Suprapubic skin (tissue), 4 donors: ENCODE results near the gene REV3L. TPM values are rescaled to one million over a fixed set of nuclear protein-coding genes. Genes with fewer than 3 reads are reported as not detected.
A peak's percentile ranks its signal among the peaks of the same experiment; 100 is the strongest.

Experiments
- DNase-seq, 2 donors: peaks; one replicate each; pipeline ENCODE4 v3.0.0-alpha.2; 2019; ENCODE audit warnings: low spot score in 2 of 2
- H3K27ac ChIP-seq: fragments of 200-600 bp; sonication (generic); one replicate; pipeline ENCODE4 v1.5.1; 2019
- H3K27me3 ChIP-seq: fragments of 200-600 bp; sonication (generic); one replicate; pipeline ENCODE4 v1.5.1; 2019
- H3K36me3 ChIP-seq: fragments of 200-600 bp; sonication (generic); one replicate; pipeline ENCODE4 v1.5.1; 2019
- H3K4me1 ChIP-seq: fragments of 200-600 bp; sonication (generic); one replicate; pipeline ENCODE4 v1.5.1; 2019
- H3K4me3 ChIP-seq: fragments of 200-600 bp; sonication (generic); one replicate; pipeline ENCODE4 v1.5.1; 2019; ENCODE audit warnings: mild to moderate bottlenecking
- H3K9me3 ChIP-seq: fragments of 200-600 bp; sonication (generic); one replicate; pipeline ENCODE4 v1.5.1; 2019
- EP300 ChIP-seq: sonication (generic); formaldehyde crosslinking; IDR thresholded peaks from one replicate; pipeline ENCODE4 v1.6.1; 2017; ENCODE audit warnings: antibody characterized with exemption
- POLR2A ChIP-seq, 2 donors: fragments of 450-650 bp; IDR thresholded peaks; one replicate each; pipeline ENCODE4 v1.6.1; 2017; ENCODE audit warnings: antibody characterized with exemption in 2 of 2, mild to moderate bottlenecking in 2 of 2, moderate library complexity in 2 of 2
- POLR2AphosphoS5 ChIP-seq, 3 donors: sonication (generic); formaldehyde crosslinking; IDR thresholded peaks; one replicate each; pipeline ENCODE4 v1.6.1; 2017; ENCODE audit warnings: antibody characterized with exemption in 3 of 3
- WGBS: methylation state at CpG from one replicate; pipeline ENCODE4 v1.1.5; 2018; 5-methylcytosine and 5-hydroxymethylcytosine counted together
- total RNA-seq, 4 donors: library from RNA; depleted of rRNA; stranded (reverse); fragments of >200 nt; gene quantifications; one replicate each; pipeline ENCODE4 v1.1.0, GENCODE V29; 2016
- TF ChIP-seq, protein P1 (sequence below), 2 donors: fragments of 200-600 bp in 1 of 2; fragments of 450-650 bp in 1 of 2; sonication (generic) in 1 of 2; IDR thresholded peaks; one replicate each; pipeline ENCODE4 v1.5.1; 2016 to 2019; ENCODE audit warnings: antibody characterized with exemption in 2 of 2, mild to moderate bottlenecking in 1 of 2, moderate library complexity in 1 of 2

Gene REV3L, protein sequence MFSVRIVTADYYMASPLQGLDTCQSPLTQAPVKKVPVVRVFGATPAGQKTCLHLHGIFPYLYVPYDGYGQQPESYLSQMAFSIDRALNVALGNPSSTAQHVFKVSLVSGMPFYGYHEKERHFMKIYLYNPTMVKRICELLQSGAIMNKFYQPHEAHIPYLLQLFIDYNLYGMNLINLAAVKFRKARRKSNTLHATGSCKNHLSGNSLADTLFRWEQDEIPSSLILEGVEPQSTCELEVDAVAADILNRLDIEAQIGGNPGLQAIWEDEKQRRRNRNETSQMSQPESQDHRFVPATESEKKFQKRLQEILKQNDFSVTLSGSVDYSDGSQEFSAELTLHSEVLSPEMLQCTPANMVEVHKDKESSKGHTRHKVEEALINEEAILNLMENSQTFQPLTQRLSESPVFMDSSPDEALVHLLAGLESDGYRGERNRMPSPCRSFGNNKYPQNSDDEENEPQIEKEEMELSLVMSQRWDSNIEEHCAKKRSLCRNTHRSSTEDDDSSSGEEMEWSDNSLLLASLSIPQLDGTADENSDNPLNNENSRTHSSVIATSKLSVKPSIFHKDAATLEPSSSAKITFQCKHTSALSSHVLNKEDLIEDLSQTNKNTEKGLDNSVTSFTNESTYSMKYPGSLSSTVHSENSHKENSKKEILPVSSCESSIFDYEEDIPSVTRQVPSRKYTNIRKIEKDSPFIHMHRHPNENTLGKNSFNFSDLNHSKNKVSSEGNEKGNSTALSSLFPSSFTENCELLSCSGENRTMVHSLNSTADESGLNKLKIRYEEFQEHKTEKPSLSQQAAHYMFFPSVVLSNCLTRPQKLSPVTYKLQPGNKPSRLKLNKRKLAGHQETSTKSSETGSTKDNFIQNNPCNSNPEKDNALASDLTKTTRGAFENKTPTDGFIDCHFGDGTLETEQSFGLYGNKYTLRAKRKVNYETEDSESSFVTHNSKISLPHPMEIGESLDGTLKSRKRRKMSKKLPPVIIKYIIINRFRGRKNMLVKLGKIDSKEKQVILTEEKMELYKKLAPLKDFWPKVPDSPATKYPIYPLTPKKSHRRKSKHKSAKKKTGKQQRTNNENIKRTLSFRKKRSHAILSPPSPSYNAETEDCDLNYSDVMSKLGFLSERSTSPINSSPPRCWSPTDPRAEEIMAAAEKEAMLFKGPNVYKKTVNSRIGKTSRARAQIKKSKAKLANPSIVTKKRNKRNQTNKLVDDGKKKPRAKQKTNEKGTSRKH (N-terminal part only)
- 10 to 100 TPM; 15.7 to 47.5 (median 21.5) TPM for total RNA-seq

DNA sequence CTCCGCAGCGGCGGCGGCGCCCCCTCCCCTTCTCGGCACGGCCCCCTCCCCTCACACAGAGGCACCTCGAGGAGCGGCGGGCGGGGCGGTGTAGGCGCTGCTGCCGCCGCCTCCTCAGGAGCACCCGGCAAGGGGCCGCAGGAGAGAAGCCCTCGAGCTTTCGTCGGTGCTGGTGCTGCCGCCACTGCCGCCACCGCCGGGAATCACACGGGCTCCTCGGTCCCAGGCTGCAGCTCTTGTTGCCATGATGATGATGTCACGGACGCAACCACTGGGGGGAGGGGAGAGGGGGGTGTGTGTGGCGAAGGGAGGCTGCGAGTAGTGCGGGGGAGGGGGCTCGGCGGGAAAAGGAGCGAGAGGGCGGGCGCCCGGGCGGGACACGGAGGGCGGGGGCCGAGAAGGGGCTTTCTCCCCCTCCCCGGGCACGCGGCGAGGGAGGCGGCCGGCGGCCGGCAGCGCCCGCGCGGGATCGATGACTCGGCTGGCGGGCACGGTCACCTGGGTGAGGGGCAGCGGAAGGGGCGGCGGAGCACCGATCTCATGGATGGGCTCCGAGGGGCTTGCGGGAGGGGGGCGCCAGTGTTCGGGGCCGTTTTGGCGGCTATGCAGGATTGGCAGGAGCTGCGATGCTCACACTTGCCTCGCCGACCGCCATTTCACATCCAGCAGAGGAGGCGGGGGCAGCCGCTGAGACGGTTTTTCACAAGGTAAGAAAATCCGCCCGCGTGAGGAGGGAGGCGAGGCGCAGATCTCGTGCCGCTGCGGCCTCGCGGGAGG, at the start of gene REV3L:
TSS of gene REV3L (minus strand) at position 260 of the 777 bp plus-strand sequence. CDS start 330 bp downstream, outside the sequence.
- WGBS = no CpG with 5 or more reads among the region's 84 CpGs
- Histone ChIP-seq H3K4me3 (peak within 1 kb of the TSS; percentile 85), H3K27me3 (no peaks in the 10 kb centered on the region), H3K36me3 (no peaks in the 10 kb centered on the region), H3K27ac (peak within 1 kb of the TSS; percentile 99), H3K9me3 (no peaks in the 10 kb centered on the region), H3K4me1 (peaks cover 31% of the 10 kb centered on the region)
- TF ChIP-seq POLR2AphosphoS5 (IDR thresholded peaks at IDR 0.05) = peak in 2 of 3 donors; percentile 63 to 64
- TF ChIP-seq POLR2A (IDR thresholded peaks at IDR 0.05) = peak; percentile 24 to 72
- TF ChIP-seq, protein P1, sequence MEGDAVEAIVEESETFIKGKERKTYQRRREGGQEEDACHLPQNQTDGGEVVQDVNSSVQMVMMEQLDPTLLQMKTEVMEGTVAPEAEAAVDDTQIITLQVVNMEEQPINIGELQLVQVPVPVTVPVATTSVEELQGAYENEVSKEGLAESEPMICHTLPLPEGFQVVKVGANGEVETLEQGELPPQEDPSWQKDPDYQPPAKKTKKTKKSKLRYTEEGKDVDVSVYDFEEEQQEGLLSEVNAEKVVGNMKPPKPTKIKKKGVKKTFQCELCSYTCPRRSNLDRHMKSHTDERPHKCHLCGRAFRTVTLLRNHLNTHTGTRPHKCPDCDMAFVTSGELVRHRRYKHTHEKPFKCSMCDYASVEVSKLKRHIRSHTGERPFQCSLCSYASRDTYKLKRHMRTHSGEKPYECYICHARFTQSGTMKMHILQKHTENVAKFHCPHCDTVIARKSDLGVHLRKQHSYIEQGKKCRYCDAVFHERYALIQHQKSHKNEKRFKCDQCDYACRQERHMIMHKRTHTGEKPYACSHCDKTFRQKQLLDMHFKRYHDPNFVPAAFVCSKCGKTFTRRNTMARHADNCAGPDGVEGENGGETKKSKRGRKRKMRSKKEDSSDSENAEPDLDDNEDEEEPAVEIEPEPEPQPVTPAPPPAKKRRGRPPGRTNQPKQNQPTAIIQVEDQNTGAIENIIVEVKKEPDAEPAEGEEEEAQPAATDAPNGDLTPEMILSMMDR (IDR thresholded peaks at IDR 0.05) = no peak
- DNase-seq = peak; percentile 93 to 96

DNA sequence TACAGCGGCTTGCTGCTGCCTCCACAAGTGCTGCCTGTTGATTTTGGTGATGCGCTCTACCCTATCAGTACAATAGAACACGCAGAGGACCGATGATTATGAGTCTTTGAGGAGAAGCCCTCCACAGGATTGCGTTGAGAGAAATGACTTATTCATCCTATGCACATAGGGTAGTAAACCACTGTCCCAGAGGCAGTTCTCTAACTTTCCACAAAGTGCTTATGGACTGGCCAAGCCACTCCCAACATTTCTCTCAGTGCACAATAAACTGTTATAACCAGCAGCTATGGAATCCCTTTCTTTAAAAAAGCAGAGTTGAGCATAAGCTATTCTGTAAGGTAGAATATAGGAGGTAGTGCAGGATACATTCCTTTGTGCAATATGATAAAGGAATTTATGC, 48.2 kb upstream of the REV3L start:
- H3K36me3 ChIP-seq = no peaks in the 10 kb centered on the region
- no peak for DNase-seq
- no peak overlapping the region for H3K4me3 ChIP-seq
- 95% methylated on average over 5 of the region's 5 CpGs for WGBS
- no peaks in the 10 kb centered on the region for H3K9me3 ChIP-seq
- H3K4me1 ChIP-seq = no peaks in the 10 kb centered on the region
- no peak overlapping the region for H3K27ac ChIP-seq
- TF ChIP-seq POLR2A (IDR thresholded peaks at IDR 0.05) (no peak), POLR2AphosphoS5 (IDR thresholded peaks at IDR 0.05) (no peak), EP300 (no peak)
- TF ChIP-seq, protein P1 (IDR thresholded peaks at IDR 0.05) = no peak
- H3K27me3 ChIP-seq = no peaks in the 10 kb centered on the region

DNA sequence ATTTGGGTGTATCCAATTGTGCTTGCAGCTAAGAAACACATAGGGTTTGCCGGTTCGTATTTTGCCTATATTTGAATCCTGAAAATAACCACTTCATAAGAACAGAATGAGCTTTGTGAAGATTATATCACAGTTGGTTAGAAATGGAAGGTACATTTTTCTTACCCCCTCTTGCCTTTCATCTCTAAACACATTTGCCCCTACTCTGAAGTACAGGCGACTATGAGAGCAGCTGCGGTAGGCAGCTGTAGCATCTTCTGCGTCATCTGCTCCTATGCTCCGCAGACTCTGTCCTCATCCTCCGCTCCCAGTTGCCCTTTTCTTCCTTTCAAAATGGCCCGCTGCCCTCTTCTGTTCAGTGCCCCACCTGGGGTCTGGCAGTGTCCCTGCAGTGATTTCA, 47.6 kb upstream of the REV3L start:
- Histone ChIP-seq H3K9me3 (no peaks in the 10 kb centered on the region), H3K4me3 (no peak overlapping the region), H3K4me1 (no peaks in the 10 kb centered on the region), H3K27ac (no peak overlapping the region), H3K36me3 (no peaks in the 10 kb centered on the region), H3K27me3 (no peaks in the 10 kb centered on the region)
- DNase-seq = no peak
- WGBS = 99% methylated on average over 8 of the region's 8 CpGs
- TF ChIP-seq POLR2AphosphoS5 (IDR thresholded peaks at IDR 0.05) (no peak), POLR2A (IDR thresholded peaks at IDR 0.05) (no peak), EP300 (no peak)
- TF ChIP-seq, protein P1 (IDR thresholded peaks at IDR 0.05) = no peak

DNA sequence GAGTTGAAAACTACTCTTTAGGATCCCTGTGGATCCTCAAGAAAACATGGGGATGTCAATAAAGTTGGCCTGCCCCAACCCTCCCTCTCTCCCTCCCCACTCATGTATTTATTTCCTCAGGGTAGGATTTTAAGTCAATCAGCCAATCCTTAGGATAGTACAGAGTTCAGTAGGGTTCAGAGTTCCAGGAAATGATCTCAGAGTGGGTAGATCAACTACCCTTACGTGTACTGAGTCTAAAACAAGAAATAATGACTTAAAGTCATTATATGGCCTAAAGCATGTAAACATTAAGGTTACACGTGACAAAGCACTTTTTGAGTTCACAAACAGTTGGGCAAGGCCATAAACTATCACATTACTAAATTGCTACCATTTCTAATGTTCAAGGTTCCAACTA, 47.2 kb upstream of the REV3L start:
- Histone ChIP-seq H3K4me1 (no peaks in the 10 kb centered on the region), H3K36me3 (no peaks in the 10 kb centered on the region), H3K27me3 (no peaks in the 10 kb centered on the region), H3K27ac (no peak overlapping the region), H3K9me3 (no peaks in the 10 kb centered on the region), H3K4me3 (no peak overlapping the region)
- TF ChIP-seq POLR2AphosphoS5 (IDR thresholded peaks at IDR 0.05) = no peak
- no peak for TF ChIP-seq EP300
- TF ChIP-seq POLR2A (IDR thresholded peaks at IDR 0.05) = no peak
- TF ChIP-seq, protein P1 (IDR thresholded peaks at IDR 0.05) = no peak
- DNase-seq = no peak
- WGBS = 77% methylated on average over 2 of the region's 2 CpGs
